DOHH2 (cell line): ENCODE data around the gene CIAPIN1.

Source experiments
- H3F3A ChIP-seq: fragments of 200-600 bp; sonication (generic), shearing (Covaris generic); 2 replicates; pipeline ENCODE4 v1.6.0; 2016; ENCODE audit warnings: antibody characterized with exemption, mild to moderate bottlenecking; ENCODE audit not compliant: control insufficient read depth, insufficient read depth
- H3K27ac ChIP-seq: fragments of 200-600 bp; sonication (generic); 2 replicates; pipeline ENCODE4 v1.5.1; 2014; ENCODE audit warnings: low read depth, mild to moderate bottlenecking, low read length, moderate library complexity
- H3K27me3 ChIP-seq: fragments of 200-600 bp; sonication (generic); 2 replicates; pipeline ENCODE4 v1.6.1; 2014; ENCODE audit warnings: mild to moderate bottlenecking, low read length, mixed read lengths; ENCODE audit not compliant: control insufficient read depth
- H3K36me3 ChIP-seq: fragments of 200-600 bp; sonication (generic); 2 replicates; pipeline ENCODE4 v1.6.1; 2014; ENCODE audit warnings: mild to moderate bottlenecking, low read length, moderate library complexity, mixed read lengths; ENCODE audit not compliant: control insufficient read depth
- H3K4me1 ChIP-seq: fragments of 200-600 bp; sonication (generic); 2 replicates; pipeline ENCODE4 v1.6.1; 2014; ENCODE audit warnings: mild to moderate bottlenecking, low read length, mixed read lengths; ENCODE audit not compliant: control insufficient read depth
- H3K4me2 ChIP-seq: fragments of 200-600 bp; sonication (generic); 2 replicates; pipeline ENCODE4 v1.6.0; 2014; ENCODE audit warnings: mild to moderate bottlenecking, low read length, moderate library complexity
- H3K4me3 ChIP-seq: fragments of 200-600 bp; sonication (generic); 2 replicates; pipeline ENCODE4 v1.5.1; 2014; ENCODE audit warnings: mild to moderate bottlenecking, low read length, mixed read lengths
- H3K79me2 ChIP-seq: fragments of 200-600 bp; sonication (generic); 2 replicates; pipeline ENCODE4 v1.6.1; 2014; ENCODE audit warnings: mild to moderate bottlenecking, low read length, mixed read lengths; ENCODE audit not compliant: control insufficient read depth
- H3K9me2 ChIP-seq: fragments of 200-600 bp; sonication (generic); replicated peaks from 2 replicates; pipeline ENCODE4 v1.6.1; 2014; ENCODE audit warnings: mild to moderate bottlenecking, low read length, mixed read lengths; ENCODE audit not compliant: control insufficient read depth
- H3K9me3 ChIP-seq: fragments of 200-600 bp; sonication (generic); 2 replicates; pipeline ENCODE4 v1.6.1; 2014; ENCODE audit warnings: antibody characterized with exemption, low read length, mixed read lengths; ENCODE audit not compliant: control insufficient read depth, insufficient read depth
- H4K20me1 ChIP-seq: fragments of 200-600 bp; sonication (generic); 2 replicates; pipeline ENCODE4 v1.6.0; 2014; ENCODE audit warnings: low read depth, mild to moderate bottlenecking, antibody characterized with exemption, low read length, moderate library complexity; ENCODE audit not compliant: control insufficient read depth, insufficient read depth
- CTCF ChIP-seq: fragments of 200-600 bp; sonication (generic); IDR thresholded peaks from one replicate; pipeline ENCODE4 v1.5.1; 2014; ENCODE audit warnings: antibody characterized with exemption, mild to moderate bottlenecking, low read depth, low read length; ENCODE audit not compliant: poor library complexity, severe bottlenecking
- EZH2phosphoT487 ChIP-seq: fragments of 200-600 bp; sonication (generic); IDR thresholded peaks from 2 replicates; pipeline ENCODE4 v1.6.1; 2017; ENCODE audit warnings: borderline replicate concordance, mild to moderate bottlenecking, antibody characterized with exemption, low read length, moderate library complexity, mixed read lengths

The CIAPIN1 gene

DNA sequence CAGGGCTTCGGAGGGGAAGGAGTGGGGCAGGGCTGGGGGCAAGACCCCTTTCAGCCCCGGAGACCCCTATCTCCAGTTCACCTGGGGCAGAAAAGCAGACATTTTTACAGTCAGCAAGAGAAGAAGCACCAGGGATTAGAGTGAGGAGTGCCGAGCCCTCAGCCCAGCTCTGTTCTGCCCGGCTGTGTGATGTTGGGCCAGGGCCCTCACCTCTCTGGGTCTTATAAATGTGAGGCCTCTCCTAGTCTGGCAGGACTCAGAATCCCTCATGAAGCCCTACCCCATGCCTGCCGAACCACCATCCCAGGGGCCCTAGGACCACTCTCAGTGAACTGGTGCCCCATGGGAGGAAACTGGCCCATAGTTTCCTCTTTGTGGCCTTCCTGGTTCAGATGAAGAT lies 62.1 kb downstream of the CIAPIN1 start:
- Histone ChIP-seq H4K20me1 (no peaks in the 10 kb centered on the region), H3K27me3 (peaks cover 66% of the 10 kb centered on the region), H3K9me3 (no peaks in the 10 kb centered on the region), H3K27ac (no peak overlapping the region), H3K9me2 (no peaks in the 10 kb centered on the region), H3F3A (no peaks in the 10 kb centered on the region), H3K4me2 (no peak overlapping the region), H3K4me3 (no peak overlapping the region), H3K4me1 (peaks cover 11% of the 10 kb centered on the region), H3K36me3 (no peaks in the 10 kb centered on the region), H3K79me2 (no peaks in the 10 kb centered on the region)
- TF ChIP-seq EZH2phosphoT487 (no peak), CTCF (no peak)

- Histone ChIP-seq H3K36me3 (no peaks in the 10 kb centered on the region), H3K4me2 (no peak overlapping the region), H3K9me2 (no peaks in the 10 kb centered on the region), H3F3A (no peaks in the 10 kb centered on the region), H3K4me3 (no peak overlapping the region), H3K79me2 (no peaks in the 10 kb centered on the region), H3K4me1 (peaks cover 11% of the 10 kb centered on the region), H3K9me3 (no peaks in the 10 kb centered on the region), H4K20me1 (no peaks in the 10 kb centered on the region), H3K27ac (no peak overlapping the region), H3K27me3 (peaks cover 61% of the 10 kb centered on the region)
- no peak for TF ChIP-seq EZH2phosphoT487
Measured at GRCh38 chr16:57384248-57385070, 62.7 kb downstream of the CIAPIN1 start.

DNA sequence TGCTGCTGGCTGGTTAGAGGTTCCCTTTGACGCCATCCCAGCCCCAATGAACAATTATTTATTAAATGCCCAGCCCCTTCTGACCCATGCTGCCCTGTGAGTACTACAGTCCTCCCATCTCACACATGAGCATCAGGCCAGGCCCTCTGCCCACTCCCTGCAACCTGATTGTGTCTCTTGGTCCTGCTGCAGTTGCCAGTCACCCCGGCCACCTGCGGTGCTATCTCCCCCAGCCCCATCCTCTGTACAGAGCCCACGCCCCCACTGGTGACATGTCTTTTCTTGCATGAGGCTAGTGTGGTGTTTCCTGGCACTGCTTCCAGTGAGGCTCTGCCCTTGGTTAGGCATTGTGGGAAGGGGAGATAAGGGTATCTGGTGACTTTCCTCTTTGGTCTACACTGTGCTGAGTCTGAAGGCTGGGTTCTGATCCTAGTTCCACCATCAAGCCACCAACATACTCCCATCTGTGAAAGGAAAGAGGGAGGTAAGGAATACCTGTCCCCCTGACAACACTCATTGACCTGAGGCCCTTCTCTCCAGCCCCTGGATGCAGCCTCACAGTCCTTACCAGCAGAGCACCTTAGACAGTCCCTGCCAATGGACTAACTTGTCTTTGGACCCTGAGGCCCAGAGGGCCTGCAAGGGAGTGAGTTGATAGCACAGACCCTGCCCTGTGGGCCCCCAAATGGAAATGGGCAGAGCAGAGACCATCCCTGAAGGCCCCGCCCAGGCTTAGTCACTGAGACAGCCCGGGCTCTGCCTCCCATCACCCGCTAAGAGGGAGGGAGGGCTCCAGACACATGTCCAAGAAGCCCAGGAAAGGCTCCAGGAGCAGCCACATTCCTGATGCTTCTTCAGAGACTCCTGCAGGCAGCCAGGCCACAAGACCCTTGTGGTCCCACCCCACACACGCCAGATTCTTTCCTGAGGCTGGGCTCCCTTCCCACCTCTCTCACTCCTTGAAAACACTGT lies 63.6 kb downstream of the CIAPIN1 start:
- H3K4me1 ChIP-seq, result peaks cover 10% of the 10 kb centered on the region
- no peaks in the 10 kb centered on the region for H3K9me2 ChIP-seq
- H3K36me3 ChIP-seq, result no peaks in the 10 kb centered on the region
- peaks cover 52% of the 10 kb centered on the region for H3K27me3 ChIP-seq
- H4K20me1 ChIP-seq, result no peaks in the 10 kb centered on the region
- H3K4me3 ChIP-seq, result no peak overlapping the region
- no peak overlapping the region for H3K27ac ChIP-seq
- no peaks in the 10 kb centered on the region for H3K79me2 ChIP-seq
- TF ChIP-seq CTCF (no peak), EZH2phosphoT487 (no peak)
- no peaks in the 10 kb centered on the region for H3F3A ChIP-seq
- no peaks in the 10 kb centered on the region for H3K9me3 ChIP-seq
- no peak overlapping the region for H3K4me2 ChIP-seq
